IPS DF 6.9 (cell line): ENCODE results near the gene LRRC61.
A peak's percentile ranks its signal among the peaks of the same experiment; 100 is the strongest.
"Not testable (repeated sequence)": the region's sequence is repeated elsewhere in the genome, so short reads cannot be mapped to it uniquely, and the experiment has no call there.

Experiments
- DNase-seq: peaks from one replicate; pipeline ENCODE4 v3.0.0-alpha.2; 2013; ENCODE audit warnings: low read depth, low spot score
- H3K27ac ChIP-seq: one replicate; pipeline ENCODE4 v1.5.1; 2013; ENCODE audit warnings: low read length, control low read depth
- H3K27me3 ChIP-seq: 2 replicates; pipeline ENCODE4 v1.6.1; 2013; ENCODE audit warnings: mild to moderate bottlenecking, low read length; ENCODE audit not compliant: control insufficient read depth, insufficient read depth
- H3K36me3 ChIP-seq: 2 replicates; pipeline ENCODE4 v1.6.1; 2013; ENCODE audit warnings: low read length; ENCODE audit not compliant: control insufficient read depth, insufficient read depth
- H3K4me1 ChIP-seq: 2 replicates; pipeline ENCODE4 v1.6.1; 2013; ENCODE audit warnings: low read length; ENCODE audit not compliant: control insufficient read depth, insufficient read depth
- H3K4me3 ChIP-seq: 2 replicates; pipeline ENCODE4 v1.5.1; 2013; ENCODE audit warnings: mild to moderate bottlenecking, low read length
- H3K9me3 ChIP-seq: 2 replicates; pipeline ENCODE4 v1.6.1; 2013; ENCODE audit warnings: low read length, inconsistent platforms; ENCODE audit not compliant: control insufficient read depth, insufficient read depth
- WGBS: extraction: QIAGEN DNeasy Blood & Tissue Kit; methylation state at CpG from one replicate; pipeline ENCODE4 v1.1.7; 2013; ENCODE audit warnings: mixed read lengths, missing lambda C conversion rate; ENCODE audit not compliant: insufficient read length, insufficient coverage; 5-methylcytosine and 5-hydroxymethylcytosine counted together

LRRC61 gene

DNA sequence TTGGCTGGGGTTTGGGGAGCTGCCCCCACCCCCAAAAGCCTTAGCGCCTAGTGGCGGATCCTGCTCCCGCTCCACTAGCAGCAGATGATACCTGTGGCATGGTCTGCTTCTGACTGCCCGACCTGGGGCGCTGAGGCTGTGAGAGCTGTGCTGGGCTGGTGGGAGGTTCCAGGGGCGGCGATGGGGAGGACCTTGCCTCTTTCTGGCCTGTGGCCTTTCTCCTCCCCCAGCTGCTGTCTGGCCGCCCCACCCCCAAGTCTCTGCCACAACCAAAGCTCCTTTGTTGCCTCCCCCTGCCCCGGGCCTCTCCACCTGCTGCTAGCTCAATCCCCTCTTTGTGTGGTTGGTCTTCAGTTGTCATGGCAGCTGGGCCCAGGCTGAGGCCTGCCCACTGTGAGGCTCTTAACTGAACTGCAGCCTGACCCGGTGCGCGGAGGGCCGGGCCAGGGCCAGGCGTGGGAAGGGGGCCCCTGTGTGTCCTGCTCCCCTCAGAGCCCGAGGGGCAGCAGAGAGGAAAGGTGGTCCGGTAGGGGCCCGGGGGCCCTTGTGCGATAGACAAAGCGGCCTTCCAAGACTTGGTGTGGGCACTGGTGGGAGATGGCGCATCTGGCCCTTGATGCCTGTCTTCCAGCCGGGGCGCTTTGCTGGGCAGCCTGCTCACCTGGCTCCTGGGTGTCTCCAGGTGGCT is 60.7 kb downstream of the LRRC61 start:
- H3K4me3 ChIP-seq, result no peak overlapping the region
- no peak overlapping the region for H3K27ac ChIP-seq
- peak; percentile 94 for DNase-seq
- WGBS, result no CpG with 5 or more reads among the region's 22 CpGs
- H3K4me1 ChIP-seq, result peaks cover 19% of the 10 kb centered on the region
- no peaks in the 10 kb centered on the region for H3K27me3 ChIP-seq
- no peaks in the 10 kb centered on the region for H3K9me3 ChIP-seq
- 0 out of 2 replicates have a peak, but pooled peaks cover 6% of the 10 kb centered on the region for H3K36me3 ChIP-seq

DNA sequence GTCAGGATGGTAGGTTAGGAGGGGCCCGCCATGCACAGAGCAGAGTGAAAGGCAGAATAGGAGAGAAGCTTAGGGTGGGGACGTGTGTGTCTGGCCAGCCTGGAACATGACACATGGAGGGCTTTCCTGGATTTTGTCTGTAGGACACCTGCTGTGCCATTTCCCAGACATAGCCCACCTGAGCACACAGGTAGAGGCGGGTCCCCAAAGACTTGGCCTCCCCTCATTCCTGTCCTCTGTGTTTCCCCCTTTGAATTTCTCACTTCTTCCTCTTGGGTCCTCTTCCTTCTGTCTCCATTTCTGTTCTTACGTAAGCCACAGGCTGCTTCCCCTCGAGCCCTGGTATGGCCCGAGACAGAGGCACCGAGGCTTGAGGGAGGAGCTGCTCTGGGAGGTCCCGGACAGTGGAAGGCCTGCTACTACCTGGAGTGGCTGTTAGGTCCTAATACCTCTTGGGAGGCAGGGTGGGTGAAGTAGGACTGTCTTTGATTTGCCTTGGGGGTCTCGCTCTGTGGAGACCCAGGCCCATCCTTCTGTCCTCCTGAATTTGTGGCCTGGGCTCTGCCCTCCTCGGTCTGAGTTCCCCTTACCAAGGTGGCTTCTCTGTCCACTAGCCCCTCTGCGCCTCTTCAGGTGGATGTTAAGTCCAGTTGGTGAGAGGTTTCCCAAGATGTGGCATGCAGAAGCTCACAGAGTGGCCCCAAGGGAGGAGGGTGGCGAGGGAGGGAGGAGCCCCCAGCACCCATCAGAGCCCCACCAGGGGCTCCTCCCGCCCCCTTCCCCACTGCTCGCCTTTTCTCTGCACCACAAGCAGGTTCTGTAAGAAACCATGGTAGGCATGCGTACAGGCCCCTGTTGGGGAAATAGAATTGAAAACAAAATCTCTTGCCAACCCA is 61.5 kb downstream of the LRRC61 start:
- Histone ChIP-seq H3K27me3 (no peaks in the 10 kb centered on the region), H3K4me3 (no peak overlapping the region), H3K9me3 (no peaks in the 10 kb centered on the region), H3K27ac (no peak overlapping the region), H3K4me1 (peaks cover 19% of the 10 kb centered on the region), H3K36me3 (0 out of 2 replicates have a peak, but pooled peaks cover 7% of the 10 kb centered on the region)
- DNase-seq, result no peak
- no CpG with 5 or more reads among the region's 15 CpGs for WGBS

DNA sequence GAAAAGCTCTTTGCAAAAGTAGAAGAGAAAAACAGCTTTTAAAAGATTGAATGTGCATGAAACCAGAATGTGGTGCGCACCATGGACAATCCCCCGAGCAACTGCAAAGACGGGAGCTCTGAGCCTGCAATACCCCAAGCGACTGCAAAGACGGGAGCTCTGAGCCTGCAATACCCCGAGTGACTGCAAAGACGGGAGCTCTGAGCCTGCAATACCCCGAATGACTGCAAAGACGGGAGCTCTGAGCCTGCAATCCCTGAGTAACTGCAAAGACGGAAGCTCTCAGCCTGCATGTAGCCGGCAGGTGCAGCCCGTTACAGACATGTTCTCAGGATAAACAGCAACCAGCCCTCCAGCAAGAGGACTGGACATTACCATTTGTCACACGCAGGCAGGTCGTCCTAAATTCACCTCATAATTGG is 62.2 kb downstream of the LRRC61 start:
- H3K27ac ChIP-seq, result no peak overlapping the region
- no peak for DNase-seq
- H3K36me3 ChIP-seq, result 0 out of 2 replicates have a peak, but pooled peaks cover 11% of the 10 kb centered on the region
- WGBS, result no CpG with 5 or more reads among the region's 14 CpGs
- H3K4me3 ChIP-seq, result no peak overlapping the region
- H3K27me3 ChIP-seq, result no peaks in the 10 kb centered on the region
- peaks cover 19% of the 10 kb centered on the region for H3K4me1 ChIP-seq
- H3K9me3 ChIP-seq, result no peaks in the 10 kb centered on the region

DNA sequence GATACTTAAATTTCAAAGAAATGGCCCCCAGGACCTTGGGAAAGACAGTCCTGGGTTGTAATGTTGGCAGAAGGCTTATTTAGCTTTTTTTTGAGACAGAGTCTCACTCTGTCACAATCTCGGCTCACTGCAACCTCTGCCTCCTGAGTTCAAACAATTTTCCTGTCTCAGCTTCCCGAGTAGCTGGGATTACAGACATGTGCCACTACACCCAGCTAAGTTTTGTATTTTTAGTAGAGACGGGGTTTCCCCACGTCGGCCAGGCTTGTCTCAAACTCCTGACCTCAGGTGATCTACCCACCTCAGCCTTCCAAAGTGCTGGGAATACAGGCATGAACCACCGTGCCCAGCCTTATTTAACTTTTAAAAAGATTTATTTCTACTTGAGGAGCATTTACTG is 62.7 kb downstream of the LRRC61 start:
- not testable (repeated sequence) for H3K4me3 ChIP-seq, H3K27ac ChIP-seq, H3K27me3 ChIP-seq, DNase-seq, H3K9me3 ChIP-seq
- Histone ChIP-seq H3K4me1 (peaks cover 19% of the 10 kb centered on the region), H3K36me3 (0 out of 2 replicates have a peak, but pooled peaks cover 11% of the 10 kb centered on the region)
- no CpG with 5 or more reads among the region's 6 CpGs for WGBS
